Effector memory CD8-positive, alpha-beta T cell (primary cell): ENCODE results near the gene LASP1.

Experiments
- ATAC-seq: fragments of 150-1000 bp; cut with Tn5 transposase; replicated peaks from 2 replicates; pipeline ENCODE4 v1.10.0; 2021; ENCODE audit warnings: mild to moderate bottlenecking, moderate library complexity
- DNase-seq, 3 experiments: peaks; one replicate each; pipeline ENCODE4 v3.0.0; 2021
- H3K27ac Mint-ChIP-seq, 2 donors: one replicate each; pipeline ENCODE4 v1.8.0; 2022; ENCODE audit warnings: mild to moderate bottlenecking in 2 of 2, mixed read lengths in 2 of 2, moderate library complexity in 2 of 2
- H3K27me3 Mint-ChIP-seq, 2 donors: one replicate each; pipeline ENCODE4 v1.8.0; 2022; ENCODE audit warnings: mixed read lengths in 2 of 2
- H3K36me3 Mint-ChIP-seq: one replicate; pipeline ENCODE4 v1.8.0; 2022; ENCODE audit warnings: mild to moderate bottlenecking, moderate library complexity, mixed read lengths; ENCODE audit not compliant: insufficient read depth
- H3K4me1 Mint-ChIP-seq, 2 donors: one replicate each; pipeline ENCODE4 v1.8.0; 2022; ENCODE audit warnings: low read depth in 2 of 2, mixed read lengths in 2 of 2
- H3K4me3 Mint-ChIP-seq, 2 donors: one replicate each; pipeline ENCODE4 v1.8.0; 2022; ENCODE audit warnings: mild to moderate bottlenecking in 2 of 2, mixed read lengths in 2 of 2, moderate library complexity in 2 of 2
- H3K9me3 Mint-ChIP-seq, 2 donors: one replicate each; pipeline ENCODE4 v1.8.0; 2022; ENCODE audit warnings: mixed read lengths in 2 of 2

LASP1 gene

GRCh38 chr17:38873640-38874380, 4.0 kb downstream of the LASP1 start:
- Mint-ChIP-seq H3K27ac (peak overlapping the region; percentile 88 to 93), H3K4me1 (peaks cover 76 to 82% of the 10 kb centered on the region in 2 donors), H3K9me3 (no peaks in the 10 kb centered on the region), H3K27me3 (no peaks in the 10 kb centered on the region), H3K4me3 (peak overlapping the region; percentile 99), H3K36me3 (peaks cover 65% of the 10 kb centered on the region)
- ATAC-seq = no peak
- DNase-seq = no peak

- peak overlapping the region; percentile 99 for H3K4me3 Mint-ChIP-seq
- no peak for DNase-seq
- no peak for ATAC-seq
- H3K9me3 Mint-ChIP-seq = no peaks in the 10 kb centered on the region
- H3K27me3 Mint-ChIP-seq = no peaks in the 10 kb centered on the region
- peaks cover 75 to 81% of the 10 kb centered on the region in 2 donors for H3K4me1 Mint-ChIP-seq
- peak overlapping the region; percentile 88 to 93 for H3K27ac Mint-ChIP-seq
- peaks cover 65% of the 10 kb centered on the region for H3K36me3 Mint-ChIP-seq
Measured at GRCh38 chr17:38874505-38875400, 4.9 kb downstream of the LASP1 start.

GRCh38 chr17:38875477-38876075, 5.7 kb downstream of the LASP1 start:
- Mint-ChIP-seq H3K27me3 (no peaks in the 10 kb centered on the region), H3K4me3 (peak overlapping the region; percentile 99), H3K4me1 (peaks cover 83 to 85% of the 10 kb centered on the region in 2 donors), H3K36me3 (peaks cover 65% of the 10 kb centered on the region), H3K27ac (peak overlapping the region; percentile 88 to 93), H3K9me3 (no peaks in the 10 kb centered on the region)
- ATAC-seq = no peak
- no peak for DNase-seq

GRCh38 chr17:38877130-38877851, 7.4 kb downstream of the LASP1 start:
- Mint-ChIP-seq H3K36me3 (peaks cover 74% of the 10 kb centered on the region), H3K27ac (peak overlapping the region; percentile 88 to 93), H3K4me3 (peak overlapping the region; percentile 99), H3K27me3 (no peaks in the 10 kb centered on the region), H3K4me1 (peaks cover 84 to 86% of the 10 kb centered on the region in 2 donors), H3K9me3 (no peaks in the 10 kb centered on the region)
- peak; percentile 66 for ATAC-seq
- DNase-seq = no peak

GRCh38 chr17:38879878-38880665, 10.2 kb downstream of the LASP1 start:
- DNase-seq = no peak
- peak overlapping the region; percentile 91 to 93 for H3K27ac Mint-ChIP-seq
- H3K36me3 Mint-ChIP-seq = peaks cover 88% of the 10 kb centered on the region
- peak overlapping the region; percentile 59 to 60 for H3K4me3 Mint-ChIP-seq
- peaks cover 80 to 82% of the 10 kb centered on the region in 2 donors for H3K4me1 Mint-ChIP-seq
- no peaks in the 10 kb centered on the region for H3K9me3 Mint-ChIP-seq
- no peaks in the 10 kb centered on the region for H3K27me3 Mint-ChIP-seq
- ATAC-seq = no peak

- H3K36me3 Mint-ChIP-seq = peaks cover 98% of the 10 kb centered on the region
- no peaks in the 10 kb centered on the region for H3K9me3 Mint-ChIP-seq
- H3K4me3 Mint-ChIP-seq = peak overlapping the region; percentile 59 to 73
- peaks cover 81 to 84% of the 10 kb centered on the region in 2 donors for H3K4me1 Mint-ChIP-seq
- DNase-seq (no peak), ATAC-seq (peak; percentile 23)
- peak overlapping the region; percentile 91 to 95 for H3K27ac Mint-ChIP-seq
- H3K27me3 Mint-ChIP-seq = no peaks in the 10 kb centered on the region
Measured at GRCh38 chr17:38881600-38882191, 11.8 kb downstream of the LASP1 start.

- H3K9me3 Mint-ChIP-seq = no peaks in the 10 kb centered on the region
- DNase-seq = no peak
- H3K27me3 Mint-ChIP-seq = no peaks in the 10 kb centered on the region
- ATAC-seq = no peak
- peak overlapping the region; percentile 94 to 95 for H3K27ac Mint-ChIP-seq
- H3K4me1 Mint-ChIP-seq = peaks cover 80 to 83% of the 10 kb centered on the region in 2 donors
- peaks cover 95% of the 10 kb centered on the region for H3K36me3 Mint-ChIP-seq
- peak overlapping the region; percentile 59 to 73 for H3K4me3 Mint-ChIP-seq
Measured at GRCh38 chr17:38882870-38883269, 13.0 kb downstream of the LASP1 start.

- Mint-ChIP-seq H3K27ac (peak overlapping the region; percentile 94 to 95), H3K4me3 (peak overlapping the region; percentile 59 to 73), H3K36me3 (peaks cover 94% of the 10 kb centered on the region), H3K27me3 (no peaks in the 10 kb centered on the region), H3K4me1 (peaks cover 77 to 79% of the 10 kb centered on the region in 2 donors), H3K9me3 (no peaks in the 10 kb centered on the region)
- ATAC-seq (peak; percentile 29), DNase-seq (no peak)
Measured at GRCh38 chr17:38883592-38884526, 14.0 kb downstream of the LASP1 start.

GRCh38 chr17:38885044-38885727, 15.3 kb downstream of the LASP1 start:
- DNase-seq = no peak
- Mint-ChIP-seq H3K27ac (peak overlapping the region; percentile 80 to 94), H3K36me3 (peaks cover 91% of the 10 kb centered on the region), H3K27me3 (no peaks in the 10 kb centered on the region), H3K4me3 (peak overlapping the region; percentile 59 to 73), H3K4me1 (peaks cover 80% of the 10 kb centered on the region in 2 donors), H3K9me3 (no peaks in the 10 kb centered on the region)
- ATAC-seq = no peak

- Mint-ChIP-seq H3K9me3 (no peaks in the 10 kb centered on the region), H3K27me3 (no peaks in the 10 kb centered on the region), H3K4me3 (peak overlapping the region; percentile 59 to 73), H3K27ac (peak overlapping the region; percentile 80 to 94), H3K36me3 (peaks cover 91% of the 10 kb centered on the region), H3K4me1 (peaks cover 80% of the 10 kb centered on the region in 2 donors)
- ATAC-seq (no peak), DNase-seq (no peak)
Measured at GRCh38 chr17:38885728-38886642, 16.1 kb downstream of the LASP1 start.
